ENCODE measurements around the gene COPB1.

Gene COPB1

DNA sequence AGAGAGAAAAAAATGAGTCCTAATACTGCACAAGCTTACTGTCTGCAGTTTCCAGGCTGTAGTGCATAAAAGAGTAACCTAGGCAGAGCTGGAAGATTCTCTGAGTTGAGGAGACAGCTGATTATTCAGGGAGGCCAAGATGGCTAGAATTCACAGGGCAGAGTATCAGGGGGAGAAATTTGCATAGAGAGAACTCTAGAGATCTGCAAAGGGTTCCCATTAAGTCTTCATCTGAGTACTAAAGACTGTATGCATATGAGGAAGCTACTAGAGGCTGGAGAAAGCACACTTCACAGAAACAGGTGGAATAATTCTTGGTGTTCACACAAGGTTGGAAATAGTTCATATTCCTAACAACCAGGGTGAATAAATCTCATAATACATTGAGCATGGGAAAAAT lies 74.0 kb downstream of the COPB1 start:
- DNase-seq, result no peak

DNA sequence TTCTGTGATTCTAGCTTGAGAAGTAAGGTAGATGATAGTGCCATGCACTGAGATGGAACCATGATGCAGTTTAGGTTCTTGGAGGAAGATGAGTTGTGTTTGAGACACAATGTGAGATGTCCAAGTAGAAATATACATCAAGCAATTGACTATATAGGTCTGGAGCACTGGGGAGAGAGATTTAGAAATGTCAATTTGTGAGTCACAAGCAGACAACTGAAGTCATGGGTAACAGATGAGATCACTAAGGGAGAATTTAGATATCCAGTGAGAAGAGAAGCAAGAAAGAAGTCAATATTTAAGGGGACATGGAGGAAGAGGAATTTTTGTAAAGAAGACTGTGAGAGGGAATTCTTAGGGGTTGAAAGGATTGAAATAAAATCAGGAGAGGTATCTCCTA lies 75.5 kb downstream of the COPB1 start:
- no peak for DNase-seq

DNA sequence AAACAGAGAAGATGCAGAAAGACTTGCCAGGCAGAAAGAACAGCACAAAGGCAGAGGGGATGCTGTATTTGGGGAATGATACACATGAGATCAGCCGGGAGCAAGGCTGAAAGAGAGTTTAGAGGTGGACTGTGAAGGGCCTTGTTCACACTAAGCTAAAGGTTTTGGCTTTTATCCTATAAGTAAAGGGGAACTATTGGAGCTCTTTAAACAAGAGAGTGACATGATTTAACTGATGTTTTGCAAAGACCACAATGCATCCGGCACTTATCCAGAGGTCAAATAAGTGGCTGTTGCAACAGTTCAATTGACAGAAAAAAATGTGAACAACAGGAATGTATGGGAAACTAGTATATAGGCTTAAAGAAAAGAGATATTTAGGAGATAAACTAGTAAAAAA lies 76.0 kb downstream of the COPB1 start:
- no peak for DNase-seq

DNA sequence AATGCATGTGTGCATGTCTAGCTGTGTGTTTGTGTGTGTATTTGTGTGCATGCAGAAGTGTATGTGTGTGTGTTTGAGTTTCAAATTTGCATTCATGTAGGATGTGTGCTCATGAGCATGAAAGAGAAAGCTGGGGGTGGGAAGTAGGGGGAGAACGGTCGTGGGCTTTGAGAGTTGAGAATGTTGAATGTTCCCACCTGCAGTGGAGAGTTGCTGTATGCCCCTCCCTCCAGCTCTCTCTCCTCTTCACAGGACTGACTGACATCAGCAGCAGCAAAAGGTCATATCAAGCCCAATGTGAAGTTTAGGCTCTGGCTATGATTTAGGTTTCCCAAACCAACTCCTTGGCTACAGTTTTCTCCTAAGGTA lies 76.8 kb downstream of the COPB1 start:
- DNase-seq, result no peak

DNA sequence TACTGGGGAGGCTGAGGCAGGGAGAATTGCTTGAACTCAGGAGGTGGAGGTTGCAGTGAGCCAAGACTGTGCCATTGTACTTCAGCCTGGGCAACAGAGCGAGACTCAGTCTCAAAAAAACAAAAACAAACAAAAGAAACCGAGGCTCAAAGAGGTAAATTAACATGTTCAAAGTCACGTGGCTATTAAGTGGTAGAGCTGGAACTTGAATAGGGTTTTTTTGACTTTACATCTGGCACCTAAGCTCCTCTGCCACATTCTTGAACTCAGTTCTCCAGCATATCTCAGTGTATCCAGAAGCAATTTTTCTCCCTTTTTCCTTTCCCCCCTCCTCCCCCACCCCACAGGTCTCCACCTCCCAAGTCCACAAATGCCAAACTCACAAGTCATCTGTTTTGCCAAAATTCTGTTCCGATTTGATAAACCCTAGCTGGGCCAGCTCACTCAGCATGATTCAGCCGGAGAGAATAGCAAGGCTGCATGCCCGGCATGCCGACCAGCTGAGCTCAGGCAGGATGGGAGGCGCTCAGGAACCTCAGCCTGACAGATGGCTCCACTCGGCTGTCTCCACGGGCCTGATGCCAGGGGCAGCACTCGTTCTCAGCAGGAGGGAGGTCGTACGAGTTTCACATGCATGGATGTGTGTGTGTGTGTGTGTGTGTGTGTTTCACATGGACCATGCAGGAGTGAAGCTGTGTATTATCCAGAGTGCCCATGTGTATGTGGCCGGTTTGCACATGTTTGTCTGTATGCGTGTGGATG lies 77.4 kb downstream of the COPB1 start:
- DNase-seq, result peak; percentile 75

DNA sequence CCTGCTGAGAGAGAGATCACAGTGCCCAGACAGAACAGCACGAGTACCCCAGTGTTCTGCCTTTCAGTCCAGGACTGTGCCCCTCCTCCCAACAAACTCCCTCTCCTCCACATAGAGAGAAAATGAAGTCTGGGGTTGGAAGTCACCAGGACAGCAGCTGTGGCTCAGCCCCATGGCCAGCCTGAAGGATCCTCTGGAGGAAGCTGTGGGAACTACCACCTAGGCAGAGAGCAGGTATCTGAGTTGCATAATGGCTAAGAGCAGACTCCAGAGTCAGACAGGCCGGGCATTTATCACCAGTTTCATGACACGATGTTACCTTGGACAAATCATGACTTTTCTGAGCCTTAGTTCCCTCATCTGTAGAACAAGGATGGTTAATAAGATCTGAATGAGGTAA lies 79.4 kb downstream of the COPB1 start:
- no peak for DNase-seq

DNA sequence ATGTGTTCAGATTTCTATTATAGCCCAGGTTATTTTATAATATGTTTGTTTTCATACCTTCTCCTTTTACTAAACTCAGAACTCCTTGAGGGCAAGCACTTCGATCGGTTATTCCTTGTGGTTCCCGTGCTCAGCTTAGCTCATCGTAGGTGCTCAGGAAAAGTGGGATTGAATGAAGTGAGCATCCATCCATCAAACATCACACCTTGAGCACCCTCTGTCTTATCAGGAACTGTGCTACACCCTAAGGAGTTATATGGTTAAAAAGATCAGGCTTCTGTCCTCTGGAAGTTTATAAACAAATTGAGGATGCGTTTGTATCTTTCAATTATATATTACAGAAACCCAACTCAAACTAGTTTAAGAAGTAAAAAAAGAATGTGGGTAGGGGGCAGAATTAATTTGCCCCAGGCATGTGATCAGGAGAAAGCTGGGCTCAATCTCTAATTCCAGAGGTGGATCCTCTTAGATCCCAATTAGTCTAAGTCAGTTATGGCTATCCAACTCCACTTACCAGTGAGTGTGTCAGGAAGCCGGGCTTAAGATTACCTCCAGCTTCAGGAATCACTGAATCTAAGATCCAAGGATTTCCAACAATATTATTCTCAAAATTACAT lies 80.7 kb downstream of the COPB1 start:
- peak; percentile 15 for DNase-seq

DNA sequence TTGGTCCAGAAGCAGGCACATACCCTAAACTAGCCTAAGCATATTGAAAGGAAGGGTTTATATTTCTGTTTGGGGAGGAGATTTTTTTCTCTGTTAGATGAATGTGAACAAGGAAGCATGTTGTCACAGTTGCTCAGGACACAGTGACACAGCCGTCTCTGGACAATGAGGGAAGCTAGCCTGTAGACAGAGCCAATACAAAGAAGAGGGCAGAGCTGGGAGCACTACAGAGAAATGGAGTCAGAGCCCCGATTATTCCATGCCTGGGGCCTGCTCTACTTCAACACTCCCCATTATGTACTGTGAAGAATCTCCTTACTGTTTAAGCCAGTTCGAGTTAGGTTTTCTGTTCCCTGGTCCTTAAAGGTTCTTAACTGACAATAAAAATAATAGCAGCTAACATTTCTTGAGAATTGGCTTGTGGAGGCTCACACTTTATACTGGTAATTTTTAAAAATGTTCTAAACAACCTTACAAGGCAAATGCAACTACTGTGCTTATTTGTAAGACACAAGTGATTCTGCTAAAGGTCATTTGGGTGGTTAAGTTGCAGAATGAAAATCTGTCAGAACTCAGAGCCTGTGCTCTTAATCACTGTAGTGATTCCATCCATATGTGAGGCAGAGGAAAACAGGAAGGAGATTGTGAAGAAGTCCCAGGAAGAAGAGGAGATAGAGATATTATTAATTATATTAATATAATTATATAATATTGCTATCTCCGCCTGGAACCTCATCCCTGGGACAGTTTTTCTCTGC lies 81.8 kb downstream of the COPB1 start:
- no peak for DNase-seq

DNA sequence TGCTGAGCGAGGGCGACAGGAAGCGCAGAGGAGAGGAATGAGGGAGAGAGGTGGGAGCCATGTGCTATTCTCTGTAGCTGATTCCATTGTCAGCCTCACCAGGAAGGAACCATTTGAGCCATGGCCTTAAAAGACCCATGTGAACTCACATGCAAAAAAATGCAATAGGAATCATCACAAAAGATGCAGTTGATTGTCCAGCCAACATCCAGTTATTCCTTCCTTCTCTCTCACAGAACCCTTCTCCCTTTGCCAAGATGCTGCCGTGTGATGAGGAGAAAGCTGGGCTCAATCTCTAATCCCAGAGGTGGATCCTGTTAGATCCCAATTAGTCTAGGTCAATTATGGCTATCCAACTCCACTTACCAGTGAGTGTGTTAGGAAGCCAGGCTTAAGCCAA lies 82.4 kb downstream of the COPB1 start:
- DNase-seq, result no peak

DNA sequence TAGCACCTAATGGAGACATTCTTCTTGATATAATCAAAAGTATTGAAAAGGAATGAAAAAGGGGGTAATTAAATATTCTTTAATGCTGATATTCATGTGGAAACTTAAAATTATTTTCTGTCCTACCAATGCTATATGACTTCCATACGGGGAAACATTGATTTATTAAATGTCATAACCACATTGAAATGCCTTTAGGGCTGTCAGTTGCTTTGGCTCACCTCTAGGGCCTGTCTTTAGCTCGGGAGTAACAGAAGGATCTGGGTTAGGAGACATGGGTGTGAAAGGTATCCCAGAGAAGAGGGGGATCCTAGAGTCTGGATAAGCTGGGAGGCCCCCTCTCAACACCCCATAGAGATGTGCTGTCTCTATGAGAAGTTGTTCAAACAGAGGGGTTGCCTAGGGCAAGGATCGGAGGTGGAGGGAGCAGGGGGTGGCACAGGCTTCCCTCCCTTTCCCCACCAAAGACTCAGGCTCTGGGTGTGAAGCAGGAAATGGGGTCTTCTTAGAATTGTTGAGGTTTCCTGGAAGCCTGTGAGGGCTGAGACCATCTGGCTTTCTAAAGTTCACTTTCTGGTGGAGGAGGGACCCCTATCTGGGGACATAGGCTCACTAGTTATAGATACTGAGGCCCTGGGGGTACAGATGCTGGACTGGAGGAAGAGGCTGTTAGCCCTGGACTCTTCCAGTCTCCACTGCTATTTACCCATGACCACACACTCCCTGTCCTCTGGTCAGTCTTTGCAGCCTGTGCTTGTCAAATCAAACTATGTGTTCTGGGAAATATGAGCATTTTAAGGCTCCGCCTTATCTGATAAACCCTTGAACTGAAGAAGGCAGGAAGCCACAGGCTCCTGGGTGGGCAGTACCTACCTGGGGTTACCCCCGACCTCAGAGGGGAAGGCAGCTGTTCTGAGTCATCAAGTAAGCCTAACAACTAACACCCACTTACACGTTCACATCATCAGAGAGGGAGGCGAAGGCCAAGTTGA lies 84.8 kb downstream of the COPB1 start:
- DNase-seq, result no peak

DNA sequence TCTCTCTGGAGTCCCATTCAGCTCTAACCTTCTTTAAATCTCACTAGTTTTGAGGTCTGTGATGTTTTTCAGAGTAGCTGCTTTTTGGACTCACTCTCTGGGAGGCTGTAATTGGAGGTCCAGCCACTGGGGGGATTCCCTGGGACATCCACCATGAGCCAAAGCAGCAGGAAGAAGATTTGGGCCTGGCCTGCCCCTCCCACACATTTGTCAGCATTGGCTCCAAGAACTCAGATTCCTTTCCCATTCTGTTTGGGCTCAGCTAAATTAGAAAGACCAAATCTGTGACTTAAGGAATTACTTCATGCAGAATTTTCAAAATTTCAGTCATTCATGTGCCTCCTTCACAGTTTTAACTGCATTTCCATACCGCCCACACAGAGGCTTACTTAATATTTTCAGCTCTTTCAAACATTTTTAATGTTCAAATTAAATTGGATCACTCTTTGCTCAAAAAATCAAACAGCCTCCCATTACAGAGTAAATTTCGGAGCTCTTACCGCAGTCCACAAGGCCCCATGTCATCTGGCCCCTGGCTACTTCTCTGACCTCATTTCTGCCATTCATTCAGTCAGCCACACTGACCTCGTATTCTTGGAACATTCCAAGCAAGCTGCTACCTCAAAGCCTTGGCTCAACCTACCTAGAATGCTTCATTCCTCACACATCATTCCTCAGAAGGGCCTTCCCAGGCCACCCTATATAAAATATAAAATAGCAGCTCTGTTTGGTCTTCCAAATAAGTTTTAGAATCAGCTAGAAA lies 86.1 kb downstream of the COPB1 start:
- DNase-seq, result no peak

DNA sequence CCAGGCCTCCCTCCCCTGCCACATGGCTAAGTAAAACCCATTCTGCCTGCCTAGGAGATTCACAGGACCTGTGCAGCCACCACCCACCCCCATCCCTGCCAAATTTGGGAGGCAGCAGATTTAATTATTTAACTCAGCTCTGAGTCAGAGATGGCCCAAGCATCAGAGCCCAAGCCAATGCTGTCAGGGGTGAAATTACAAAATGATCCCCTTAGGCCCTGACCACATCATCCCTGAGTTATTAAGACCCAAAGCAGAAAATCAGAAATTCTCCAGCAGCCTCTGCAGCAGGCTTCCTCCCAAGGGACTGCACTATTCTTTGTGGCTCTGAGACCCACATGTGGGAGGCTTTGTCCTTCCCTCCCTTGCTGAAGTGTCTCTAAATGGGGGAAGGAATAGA lies 87.8 kb downstream of the COPB1 start:
- no peak for DNase-seq

DNA sequence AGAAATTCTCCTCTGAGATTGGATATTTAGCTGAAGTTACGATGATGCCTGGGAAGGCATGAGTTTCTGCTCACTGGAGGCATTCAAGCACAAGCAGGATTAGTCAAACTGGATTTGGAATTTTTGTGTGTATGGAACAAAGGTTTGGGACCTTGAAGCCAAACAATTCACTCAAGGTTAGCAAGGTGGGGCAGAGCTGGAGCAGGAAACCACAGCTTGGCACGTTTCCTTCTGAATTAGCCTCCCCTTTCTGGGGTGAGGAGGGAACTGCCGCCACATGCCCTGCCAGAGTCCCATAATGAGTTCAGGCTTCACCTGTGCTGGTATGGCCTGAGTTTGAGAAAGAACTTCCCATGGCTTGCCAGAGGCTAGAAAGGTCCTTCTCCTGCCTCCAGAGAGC lies 89.7 kb downstream of the COPB1 start:
- no peak for DNase-seq

DNA sequence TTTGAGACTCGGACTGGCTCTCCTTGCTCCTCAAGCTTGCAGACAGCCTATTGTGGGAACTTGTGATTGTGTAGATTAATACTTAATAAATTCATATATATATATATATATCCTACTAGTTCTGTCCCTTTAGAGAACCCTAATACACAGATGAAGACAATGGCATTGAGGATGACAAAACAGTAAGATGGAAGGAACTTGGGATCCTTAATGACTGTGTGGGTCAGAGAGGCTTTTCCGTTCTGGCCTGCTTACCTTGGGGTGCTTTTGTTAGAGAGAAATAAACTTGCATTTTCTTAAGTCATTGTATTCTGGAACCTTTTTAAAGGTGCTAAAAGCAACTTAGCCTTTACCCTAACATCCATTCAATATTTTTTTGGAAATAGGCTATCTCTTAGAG lies 91.0 kb downstream of the COPB1 start:
- DNase-seq, result no peak

Data from NCI-H2227 treated with DMSO at 0.1 percent for 48 hours (cell line).